HEK293 (cell line): Measurements from ENCODE around the gene POLR2J2.
"Not testable (repeated sequence)": the region's sequence is repeated elsewhere in the genome, so short reads cannot be mapped to it uniquely, and the experiment has no call there.

Experiments used
- BCL11A ChIP-seq: fragments of 450-650 bp; formaldehyde crosslinking; IDR thresholded peaks from 2 replicates; pipeline ENCODE4 v1.5.1; 2016; ENCODE audit warnings: low read depth, missing biosample characterization, missing genetic modification characterization
- OVOL3 ChIP-seq: fragments of 450-650 bp; formaldehyde crosslinking; IDR thresholded peaks from 2 replicates; pipeline ENCODE4 v1.5.1; 2016; ENCODE audit warnings: missing biosample characterization, missing genetic modification characterization
- YY1 ChIP-seq: fragments of 450-650 bp; formaldehyde crosslinking; IDR thresholded peaks from 2 replicates; pipeline ENCODE4 v1.5.1; 2018; ENCODE audit warnings: missing biosample characterization, missing genetic modification characterization
- ZNF48 ChIP-seq: fragments of 450-650 bp; formaldehyde crosslinking; IDR thresholded peaks from 2 replicates; pipeline ENCODE4 v1.5.1; 2016; ENCODE audit warnings: missing biosample characterization, missing genetic modification characterization
- ZNF571 ChIP-seq: fragments of 450-650 bp; formaldehyde crosslinking; IDR thresholded peaks from 2 replicates; pipeline ENCODE4 v1.5.0; 2017; ENCODE audit warnings: missing biosample characterization, missing genetic modification characterization
- ZNF843 ChIP-seq: fragments of 450-650 bp; formaldehyde crosslinking; IDR thresholded peaks from 2 replicates; pipeline ENCODE4 v1.5.1; 2016; ENCODE audit warnings: missing biosample characterization, missing genetic modification characterization
- TF ChIP-seq, protein P1 (sequence below): fragments of 450-650 bp; formaldehyde crosslinking; IDR thresholded peaks from 2 replicates; pipeline ENCODE4 v1.5.1; 2016; ENCODE audit warnings: missing biosample characterization, missing genetic modification characterization
- TF ChIP-seq, protein P2 (sequence below): IDR thresholded peaks from 2 replicates; pipeline ENCODE4 v1.6.1; 2011; ENCODE audit warnings: mild to moderate bottlenecking, low read depth, low read length, borderline replicate concordance

DNA sequence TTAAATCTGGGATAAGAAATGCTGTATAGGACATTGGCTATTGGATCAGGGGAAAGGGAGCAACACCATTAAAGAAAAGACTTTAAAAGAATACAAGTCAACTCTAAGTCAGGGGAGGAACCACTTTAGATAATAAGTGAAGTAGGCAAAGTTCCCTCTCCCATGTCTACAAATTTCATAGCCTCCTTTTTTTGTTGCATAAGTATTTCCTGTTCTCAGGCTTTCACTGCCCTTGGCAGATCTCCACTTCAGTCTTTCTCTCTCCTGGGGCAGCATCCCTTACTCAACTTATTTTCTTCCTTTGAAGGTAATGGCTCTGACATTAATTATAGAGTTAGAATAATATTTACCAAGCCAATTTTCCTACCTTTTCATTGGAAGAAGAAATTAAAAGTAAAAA lies 47.0 kb upstream of the POLR2J2 start:
- TF ChIP-seq, protein P1, sequence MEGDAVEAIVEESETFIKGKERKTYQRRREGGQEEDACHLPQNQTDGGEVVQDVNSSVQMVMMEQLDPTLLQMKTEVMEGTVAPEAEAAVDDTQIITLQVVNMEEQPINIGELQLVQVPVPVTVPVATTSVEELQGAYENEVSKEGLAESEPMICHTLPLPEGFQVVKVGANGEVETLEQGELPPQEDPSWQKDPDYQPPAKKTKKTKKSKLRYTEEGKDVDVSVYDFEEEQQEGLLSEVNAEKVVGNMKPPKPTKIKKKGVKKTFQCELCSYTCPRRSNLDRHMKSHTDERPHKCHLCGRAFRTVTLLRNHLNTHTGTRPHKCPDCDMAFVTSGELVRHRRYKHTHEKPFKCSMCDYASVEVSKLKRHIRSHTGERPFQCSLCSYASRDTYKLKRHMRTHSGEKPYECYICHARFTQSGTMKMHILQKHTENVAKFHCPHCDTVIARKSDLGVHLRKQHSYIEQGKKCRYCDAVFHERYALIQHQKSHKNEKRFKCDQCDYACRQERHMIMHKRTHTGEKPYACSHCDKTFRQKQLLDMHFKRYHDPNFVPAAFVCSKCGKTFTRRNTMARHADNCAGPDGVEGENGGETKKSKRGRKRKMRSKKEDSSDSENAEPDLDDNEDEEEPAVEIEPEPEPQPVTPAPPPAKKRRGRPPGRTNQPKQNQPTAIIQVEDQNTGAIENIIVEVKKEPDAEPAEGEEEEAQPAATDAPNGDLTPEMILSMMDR (tag by site-specific recombination), result not testable (repeated sequence)
- TF ChIP-seq YY1; ZNF843 (tag by site-specific recombination); ZNF571 (tag by site-specific recombination); BCL11A; OVOL3 (tag by site-specific recombination); ZNF48: not testable (repeated sequence)
- TF ChIP-seq, protein P2, sequence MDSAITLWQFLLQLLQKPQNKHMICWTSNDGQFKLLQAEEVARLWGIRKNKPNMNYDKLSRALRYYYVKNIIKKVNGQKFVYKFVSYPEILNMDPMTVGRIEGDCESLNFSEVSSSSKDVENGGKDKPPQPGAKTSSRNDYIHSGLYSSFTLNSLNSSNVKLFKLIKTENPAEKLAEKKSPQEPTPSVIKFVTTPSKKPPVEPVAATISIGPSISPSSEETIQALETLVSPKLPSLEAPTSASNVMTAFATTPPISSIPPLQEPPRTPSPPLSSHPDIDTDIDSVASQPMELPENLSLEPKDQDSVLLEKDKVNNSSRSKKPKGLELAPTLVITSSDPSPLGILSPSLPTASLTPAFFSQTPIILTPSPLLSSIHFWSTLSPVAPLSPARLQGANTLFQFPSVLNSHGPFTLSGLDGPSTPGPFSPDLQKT, result not testable (repeated sequence)
